Stimulated activated CD4-positive, alpha-beta T cell treated with anti-CD3 and anti-CD28 coated beads, TNF-alpha, amount 100 ng/mL, for 4 hours (primary cell): ENCODE data around the gene KRTAP25-1.

Source experiments
- DNase-seq, 3 experiments: peaks; one replicate each; pipeline ENCODE4 v3.0.0-alpha.2; 2020; ENCODE audit warnings: low read depth in 3 of 3

The KRTAP25-1 gene

DNA sequence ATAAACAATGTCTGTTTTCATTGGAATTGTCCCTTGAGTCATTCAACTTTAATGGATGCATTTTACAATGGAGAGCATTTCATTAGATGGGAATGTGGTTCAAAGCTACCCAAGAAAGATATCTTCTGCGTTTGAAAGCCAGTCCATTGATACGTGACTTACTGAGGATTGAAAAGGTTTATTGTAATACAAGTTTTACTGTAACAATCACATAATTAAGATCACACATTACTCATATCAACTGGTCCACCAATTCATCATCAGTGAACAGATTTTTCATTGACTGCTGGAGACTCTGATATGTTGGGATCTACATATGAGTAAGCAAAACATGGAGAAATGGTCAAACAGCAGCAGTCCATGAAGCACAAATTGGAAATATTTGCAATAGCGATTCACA, 39.4 kb downstream of the KRTAP25-1 start:
- DNase-seq: no peak

DNA sequence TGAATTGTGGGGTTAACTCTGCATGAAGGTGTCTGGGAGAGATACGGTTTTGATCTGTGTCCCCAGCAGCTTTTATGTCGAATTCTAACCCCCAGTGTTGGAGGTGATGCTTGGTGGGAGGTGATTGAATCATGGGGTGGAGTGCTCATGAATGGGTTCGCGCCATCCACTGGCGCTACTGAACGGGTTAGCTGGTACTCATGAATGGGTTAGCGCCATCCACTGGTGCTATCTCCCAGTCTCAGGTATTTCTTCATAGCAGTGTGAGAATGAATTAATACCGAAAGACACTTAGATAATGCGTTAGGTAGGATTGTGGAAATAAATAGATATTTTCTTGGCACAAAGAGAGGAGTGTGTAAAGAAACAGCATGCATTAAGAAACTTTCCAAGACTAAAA, 40.5 kb downstream of the KRTAP25-1 start:
- DNase-seq: no peak

DNA sequence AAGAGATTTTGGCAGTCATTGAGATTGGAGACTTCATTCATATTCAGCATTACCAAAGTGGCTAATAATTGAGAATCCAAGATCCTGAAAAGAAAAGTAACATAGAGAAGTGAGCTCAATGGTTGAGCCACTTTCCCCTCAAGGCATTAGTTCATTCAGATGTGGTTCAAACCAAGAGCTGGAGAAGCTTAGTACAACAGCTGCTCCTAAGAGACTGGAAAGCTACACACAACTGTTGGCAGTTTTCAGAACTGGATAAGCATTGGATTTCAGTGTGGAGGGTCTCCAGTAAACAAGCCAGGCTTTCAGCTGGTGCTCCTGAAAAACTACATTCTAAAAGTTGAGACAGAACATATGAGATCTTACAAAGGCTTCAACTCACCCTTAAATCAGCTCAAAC, 44.3 kb downstream of the KRTAP25-1 start:
- no peak for DNase-seq

DNA sequence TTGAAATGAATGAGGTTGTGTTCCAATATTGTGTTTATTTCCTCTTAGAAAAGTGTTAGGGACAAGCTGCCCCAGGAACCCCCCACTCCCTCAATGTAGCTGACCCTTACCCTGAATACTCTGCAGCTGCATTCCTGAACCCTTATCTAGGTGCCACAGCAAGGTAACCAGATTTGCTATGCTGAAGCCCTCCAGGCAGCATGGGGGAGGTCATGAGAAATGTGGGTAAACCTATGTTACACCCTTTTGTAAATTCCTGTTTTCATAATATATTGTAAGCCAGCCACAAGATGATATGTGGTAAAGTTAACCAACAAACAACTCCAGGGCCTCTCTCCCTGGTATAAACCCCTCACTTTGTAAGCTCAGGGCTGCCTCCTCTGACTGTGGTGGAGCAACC, 45.6 kb downstream of the KRTAP25-1 start:
- DNase-seq: no peak

DNA sequence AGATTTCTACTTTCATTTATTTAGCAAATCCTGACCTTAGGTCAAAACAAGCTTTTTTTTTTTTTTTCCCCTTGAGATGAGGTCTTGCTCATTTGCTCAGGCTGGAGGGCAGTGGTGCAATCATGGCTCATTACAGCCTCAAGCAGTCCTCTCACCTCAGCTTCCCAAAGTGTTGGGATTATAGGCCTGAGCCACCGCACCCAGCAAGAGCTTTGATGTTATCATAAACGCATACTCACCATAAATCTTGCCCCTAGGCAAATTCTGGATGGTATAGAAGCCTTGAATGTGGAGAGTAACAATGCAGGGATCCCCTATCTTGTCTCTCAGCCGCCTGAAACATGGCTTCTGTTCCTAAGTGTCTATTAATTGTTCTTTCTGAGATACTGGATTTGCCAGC, 48.7 kb downstream of the KRTAP25-1 start:
- no peak for DNase-seq
